Astrocyte (in vitro differentiated cells and primary cell): ENCODE results near the gene KIRREL3. TPM values are rescaled to one million over a fixed set of nuclear protein-coding genes. Genes with fewer than 3 reads are reported as not detected.

Experiments
- DNase-seq: peaks from one replicate; pipeline ENCODE4 v3.0.0-alpha.2; 2010; ENCODE audit warnings: low read depth
- FAIRE-seq: peaks from 2 replicates; lab custom pipeline; 2011; peaks lifted over from hg19 to GRCh38; lab: Jason Lieb, UNC
- H2AFZ ChIP-seq: 2 replicates; pipeline ENCODE4 v1.6.0; 2012; ENCODE audit warnings: low read depth, low read length, inconsistent platforms
- H3K27ac ChIP-seq: 2 replicates; pipeline ENCODE4 v1.5.1; 2011; ENCODE audit warnings: low read depth, low read length, inconsistent platforms
- H3K27me3 ChIP-seq: 2 replicates; pipeline ENCODE4 v1.6.0; 2011; ENCODE audit warnings: low read length, inconsistent platforms; ENCODE audit not compliant: insufficient read depth
- H3K36me3 ChIP-seq: 2 replicates; pipeline ENCODE4 v1.5.1; 2011; ENCODE audit warnings: low read length, inconsistent platforms; ENCODE audit not compliant: insufficient read depth
- H3K4me1 ChIP-seq: 2 replicates; pipeline ENCODE4 v1.5.1; 2011; ENCODE audit warnings: low read length, inconsistent platforms; ENCODE audit not compliant: insufficient read depth
- H3K4me2 ChIP-seq: 2 replicates; pipeline ENCODE4 v1.6.0; 2012; ENCODE audit warnings: low read length, inconsistent platforms
- H3K4me3 ChIP-seq: 2 replicates; pipeline ENCODE4 v1.5.1; 2011; ENCODE audit warnings: low read depth, mild to moderate bottlenecking, low read length, inconsistent platforms; ENCODE audit not compliant: insufficient read depth
- H3K79me2 ChIP-seq: 2 replicates; pipeline ENCODE4 v1.6.0; 2012; ENCODE audit warnings: mild to moderate bottlenecking, low read length, inconsistent platforms; ENCODE audit not compliant: insufficient read depth
- H3K9ac ChIP-seq: 2 replicates; pipeline ENCODE4 v1.6.0; 2012; ENCODE audit warnings: mild to moderate bottlenecking, low read length, inconsistent platforms
- H3K9me3 ChIP-seq: 2 replicates; pipeline ENCODE4 v1.5.1; 2012; ENCODE audit warnings: low read depth, mild to moderate bottlenecking, low read length, inconsistent platforms; ENCODE audit not compliant: insufficient read depth
- H4K20me1 ChIP-seq: 2 replicates; pipeline ENCODE4 v1.6.0; 2012; ENCODE audit warnings: low read length, inconsistent platforms; ENCODE audit not compliant: insufficient read depth
- H3K27ac Mint-ChIP-seq: one replicate; pipeline ENCODE4 v1.8.0; 2021; ENCODE audit warnings: mild to moderate bottlenecking, mixed read lengths; ENCODE audit not compliant: unreplicated experiment
- H3K27me3 Mint-ChIP-seq: one replicate; pipeline ENCODE4 v1.8.0; 2021; ENCODE audit warnings: low read depth, mixed read lengths; ENCODE audit not compliant: unreplicated experiment
- H3K36me3 Mint-ChIP-seq: one replicate; pipeline ENCODE4 v1.8.0; 2021; ENCODE audit warnings: low read depth, mixed read lengths; ENCODE audit not compliant: unreplicated experiment
- H3K4me1 Mint-ChIP-seq: one replicate; pipeline ENCODE4 v1.8.0; 2021; ENCODE audit warnings: low read depth, mixed read lengths; ENCODE audit not compliant: unreplicated experiment
- H3K4me3 Mint-ChIP-seq: one replicate; pipeline ENCODE4 v1.8.0; 2021; ENCODE audit warnings: mild to moderate bottlenecking, moderate library complexity, mixed read lengths; ENCODE audit not compliant: unreplicated experiment
- H3K9me3 Mint-ChIP-seq: one replicate; pipeline ENCODE4 v1.8.0; 2021; ENCODE audit warnings: mild to moderate bottlenecking, mixed read lengths; ENCODE audit not compliant: unreplicated experiment
- CTCF ChIP-seq: IDR thresholded peaks from 2 replicates; pipeline ENCODE4 v1.5.1; 2011; ENCODE audit warnings: low read depth, mild to moderate bottlenecking, inconsistent platforms, low read length, moderate library complexity; ENCODE audit not compliant: insufficient read depth
- EZH2 ChIP-seq: IDR thresholded peaks from 2 replicates; pipeline ENCODE4 v1.6.1; 2012; ENCODE audit warnings: mild to moderate bottlenecking, low read length, inconsistent platforms; ENCODE audit not compliant: insufficient read depth
- total RNA-seq: library from RNA; stranded (reverse); gene quantifications from 2 replicates; pipeline ENCODE4 v1.2.1, GENCODE V29; 2021

The KIRREL3 gene
- total RNA-seq, 1 donor from 2014 or later = 0.91 TPM

- no peak overlapping the region for H3K4me3 ChIP-seq
- peaks cover 5% of the 10 kb centered on the region for H3K4me1 ChIP-seq
- H4K20me1 ChIP-seq = no peaks in the 10 kb centered on the region
- TF ChIP-seq CTCF = no peak
- no peak for TF ChIP-seq EZH2
- Mint-ChIP-seq H3K9me3 (peaks cover 1% of the 10 kb centered on the region), H3K4me1 (peaks cover 5% of the 10 kb centered on the region), H3K27ac (no peak overlapping the region), H3K4me3 (no peak overlapping the region), H3K36me3 (no peaks in the 10 kb centered on the region), H3K27me3 (peaks cover 4% of the 10 kb centered on the region)
- no peak for DNase-seq
- H3K79me2 ChIP-seq = no peaks in the 10 kb centered on the region
- H3K27ac ChIP-seq = no peak overlapping the region
- no peak overlapping the region for H2AFZ ChIP-seq
- peaks cover 3% of the 10 kb centered on the region for H3K9me3 ChIP-seq
- no peak for FAIRE-seq
- H3K36me3 ChIP-seq = no peaks in the 10 kb centered on the region
- no peak overlapping the region for H3K9ac ChIP-seq
- H3K27me3 ChIP-seq = peaks cover 3% of the 10 kb centered on the region
- no peak overlapping the region for H3K4me2 ChIP-seq
These were observed 522.9 kb downstream of the KIRREL3 start for GRCh38 chr11:126477535-126478305.

GRCh38 chr11:126476977-126477376 lies 523.6 kb downstream of the KIRREL3 start:
- no peak for TF ChIP-seq CTCF
- no peak for TF ChIP-seq EZH2
- Histone ChIP-seq H3K9me3 (no peaks in the 10 kb centered on the region), H2AFZ (no peak overlapping the region), H3K9ac (no peak overlapping the region), H3K79me2 (no peaks in the 10 kb centered on the region), H4K20me1 (no peaks in the 10 kb centered on the region), H3K27ac (no peak overlapping the region), H3K4me3 (no peak overlapping the region), H3K4me1 (peaks cover 5% of the 10 kb centered on the region), H3K4me2 (no peak overlapping the region), H3K27me3 (peaks cover 3% of the 10 kb centered on the region), H3K36me3 (no peaks in the 10 kb centered on the region)
- Mint-ChIP-seq H3K4me3 (no peak overlapping the region), H3K27ac (no peak overlapping the region), H3K9me3 (peaks cover 1% of the 10 kb centered on the region), H3K36me3 (no peaks in the 10 kb centered on the region), H3K27me3 (peaks cover 7% of the 10 kb centered on the region), H3K4me1 (peaks cover 5% of the 10 kb centered on the region)
- DNase-seq (no peak), FAIRE-seq (no peak)
